GM10266 (cell line): ENCODE data around the gene MLIP.
"Not testable (repeated sequence)": the region's sequence is repeated elsewhere in the genome, so short reads cannot be mapped to it uniquely, and the experiment has no call there.

Source experiments
- DNase-seq: peaks from one replicate; pipeline ENCODE4 v3.0.0; 2012; ENCODE audit errors: extremely low spot score
- CTCF ChIP-seq: IDR thresholded peaks from 2 replicates; pipeline ENCODE4 v1.5.1; 2012; ENCODE audit warnings: mild to moderate bottlenecking, low read depth; ENCODE audit not compliant: control insufficient read depth, insufficient read depth; ENCODE audit errors: missing control alignments

MLIP gene

GRCh38 chr6:54074109-54074508 is 37.1 kb upstream of the MLIP start:
- no peak for DNase-seq
- no peak for TF ChIP-seq CTCF

GRCh38 chr6:54074578-54075195 is 36.6 kb upstream of the MLIP start:
- DNase-seq = no peak
- TF ChIP-seq CTCF = no peak

GRCh38 chr6:54076159-54076789 is 35.0 kb upstream of the MLIP start:
- no peak for DNase-seq
- TF ChIP-seq CTCF = no peak

- not testable (repeated sequence) for DNase-seq
These were observed 29.7 kb upstream of the MLIP start for GRCh38 chr6:54081499-54081898.

GRCh38 chr6:54083287-54083686 is 28.0 kb upstream of the MLIP start:
- no peak for DNase-seq
- TF ChIP-seq CTCF = no peak

- no peak for DNase-seq
- no peak for TF ChIP-seq CTCF
These were observed 27.0 kb upstream of the MLIP start for GRCh38 chr6:54084231-54084630.

- DNase-seq = no peak
- TF ChIP-seq CTCF = no peak
These were observed 26.2 kb upstream of the MLIP start for GRCh38 chr6:54085047-54085446.
